ENCODE measurements around the gene ABCB9.

DNA sequence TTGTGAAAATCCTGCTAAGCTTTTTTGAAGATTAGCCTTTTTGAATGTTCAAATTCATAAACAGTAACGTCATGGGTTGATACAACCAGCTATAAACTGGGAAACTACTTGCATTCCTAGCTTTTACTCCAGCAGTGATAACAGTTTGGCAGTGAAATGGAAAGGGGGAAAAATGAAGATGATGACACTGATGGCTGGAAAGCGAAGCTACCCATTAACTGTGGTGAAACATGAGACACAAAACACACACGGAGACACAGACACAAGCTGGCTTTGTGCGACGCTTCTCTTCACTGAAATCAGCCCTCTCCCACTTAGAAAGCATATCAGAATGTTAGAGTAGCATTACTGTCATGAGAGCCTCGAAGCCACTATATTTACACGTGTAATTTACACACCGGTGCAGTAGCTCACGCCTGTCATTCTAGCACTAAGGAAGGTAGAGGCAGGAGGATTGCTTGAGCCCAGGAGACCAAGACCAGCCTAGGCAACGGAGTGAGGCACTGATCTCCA is 86.1 kb downstream of the ABCB9 start:
- TF ChIP-seq CTCF (IDR thresholded peaks at IDR 0.05) (no peak), POLR2A (IDR thresholded peaks at IDR 0.05) (no peak)
